ENCODE data around the gene C1QTNF9.
A peak's percentile ranks its signal among the peaks of the same experiment; 100 is the strongest.
"Not testable (repeated sequence)": the region's sequence is repeated elsewhere in the genome, so short reads cannot be mapped to it uniquely, and the experiment has no call there.

C1QTNF9 gene

DNA sequence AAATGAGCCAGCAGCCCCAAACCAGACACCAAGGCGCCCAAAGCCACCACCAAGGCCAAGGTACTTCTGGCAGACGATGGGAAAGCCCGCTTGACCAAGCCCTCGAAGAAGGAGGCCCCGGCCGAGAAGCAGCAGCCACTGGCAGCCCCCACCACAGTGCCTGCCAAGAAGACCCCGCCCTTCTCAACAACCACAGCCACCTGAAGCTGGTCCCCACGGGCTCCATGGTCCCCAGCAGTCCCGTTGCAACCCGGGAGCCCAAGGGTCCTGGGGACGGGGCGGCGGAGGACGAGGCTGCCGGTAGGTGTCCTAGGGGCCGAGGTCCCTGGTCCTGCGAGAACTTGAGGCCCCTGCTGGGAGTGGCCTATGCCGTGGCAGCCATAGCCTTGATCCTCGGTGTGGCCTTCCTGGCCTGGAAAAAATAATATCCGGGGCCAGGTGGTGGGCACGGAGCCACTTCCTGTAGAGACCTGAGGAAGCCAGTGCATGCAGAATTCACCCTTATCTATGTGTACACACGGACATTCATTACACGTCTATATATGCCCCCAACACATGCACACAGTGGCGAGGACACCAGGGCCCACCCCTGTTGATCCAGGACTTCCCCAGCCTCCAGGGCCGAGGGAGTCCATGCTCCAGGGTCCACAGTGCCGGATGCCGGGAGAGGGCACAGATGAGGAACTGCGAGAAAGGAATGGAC lies 13.8 kb downstream of the C1QTNF9 start:
- no peak for DNase-seq (ENCODE audit: low spot score)

DNA sequence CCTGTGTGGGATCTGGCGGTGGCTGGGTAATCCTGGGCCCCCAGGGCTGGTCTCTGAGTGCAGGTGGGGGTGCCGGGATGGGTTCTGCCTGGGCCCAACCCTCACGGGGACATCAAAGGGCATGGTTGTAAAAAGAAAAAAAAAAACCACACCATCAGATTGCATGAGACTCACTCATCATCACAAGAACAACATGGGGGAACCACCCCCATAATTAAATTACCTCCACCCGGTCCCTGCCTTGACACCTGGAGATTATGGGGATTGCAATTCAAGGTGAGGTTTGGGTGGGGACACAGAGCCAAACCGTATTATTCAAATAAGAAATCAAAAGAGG lies 14.3 kb downstream of the C1QTNF9 start:
- DNase-seq (ENCODE audit: low spot score) = no peak

DNA sequence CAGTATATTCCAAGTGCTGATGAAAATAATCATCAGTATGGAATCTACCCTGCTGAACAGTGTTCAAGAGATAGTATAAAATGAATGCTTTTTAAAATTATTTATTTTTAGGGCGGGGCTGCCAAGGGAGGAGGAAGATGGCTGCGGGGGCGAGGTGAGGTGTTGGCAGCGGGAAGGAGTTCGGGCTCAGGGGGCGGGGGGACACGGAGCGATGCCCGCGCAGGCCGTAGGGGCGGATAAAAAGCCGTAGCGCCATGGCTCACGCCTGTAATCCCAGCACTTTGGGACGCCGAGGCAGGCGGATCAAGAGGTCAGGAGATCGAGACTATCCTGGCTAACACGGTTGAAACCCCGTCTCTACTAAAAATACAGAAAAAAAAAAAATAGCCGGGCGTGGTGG lies 18.2 kb downstream of the C1QTNF9 start:
- DNase-seq (ENCODE audit: low spot score) = not testable (repeated sequence)

DNA sequence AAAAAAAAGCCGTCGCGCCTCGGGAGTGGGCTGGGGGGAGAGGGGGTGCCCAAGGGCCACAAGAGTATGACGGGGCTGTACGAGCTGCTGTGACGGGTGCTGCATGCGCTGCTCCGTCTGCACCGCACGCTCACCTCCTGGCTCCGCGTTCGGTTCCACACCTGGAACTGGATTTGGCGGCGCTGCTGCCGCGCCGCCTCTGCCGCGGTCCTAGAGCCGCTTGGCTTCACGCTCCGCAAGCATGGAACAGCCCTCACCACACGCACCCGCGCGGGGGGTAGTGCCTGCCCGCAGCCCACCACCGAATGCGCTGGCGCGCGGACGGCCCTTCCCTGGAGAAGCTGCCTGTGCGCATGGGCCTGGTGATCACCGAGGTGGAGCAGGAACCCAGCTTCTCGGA lies 18.8 kb downstream of the C1QTNF9 start:
- DNase-seq (ENCODE audit: low spot score) = no peak

DNA sequence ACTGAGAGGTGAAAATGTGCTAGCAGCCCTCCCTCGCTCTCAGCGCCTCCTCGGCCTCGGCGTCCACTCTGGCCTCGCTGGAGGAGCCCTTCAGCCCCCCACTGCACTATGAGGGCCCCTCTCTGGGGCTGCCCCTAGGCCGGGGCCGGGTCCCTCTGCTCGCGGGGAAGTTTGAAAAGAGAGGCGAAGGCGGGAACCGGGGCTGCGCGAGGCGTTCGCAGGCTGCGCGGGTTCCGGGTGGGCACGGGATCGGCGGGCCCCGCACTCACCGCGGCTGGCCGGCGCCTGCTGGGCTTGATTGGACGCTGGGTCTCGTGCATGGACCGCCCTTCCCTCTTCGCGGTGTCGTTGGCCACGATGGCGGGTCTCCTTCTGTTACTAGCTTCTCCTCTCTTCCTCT lies 29.3 kb downstream of the C1QTNF9 start:
- no peak for DNase-seq (ENCODE audit: low spot score)

DNA sequence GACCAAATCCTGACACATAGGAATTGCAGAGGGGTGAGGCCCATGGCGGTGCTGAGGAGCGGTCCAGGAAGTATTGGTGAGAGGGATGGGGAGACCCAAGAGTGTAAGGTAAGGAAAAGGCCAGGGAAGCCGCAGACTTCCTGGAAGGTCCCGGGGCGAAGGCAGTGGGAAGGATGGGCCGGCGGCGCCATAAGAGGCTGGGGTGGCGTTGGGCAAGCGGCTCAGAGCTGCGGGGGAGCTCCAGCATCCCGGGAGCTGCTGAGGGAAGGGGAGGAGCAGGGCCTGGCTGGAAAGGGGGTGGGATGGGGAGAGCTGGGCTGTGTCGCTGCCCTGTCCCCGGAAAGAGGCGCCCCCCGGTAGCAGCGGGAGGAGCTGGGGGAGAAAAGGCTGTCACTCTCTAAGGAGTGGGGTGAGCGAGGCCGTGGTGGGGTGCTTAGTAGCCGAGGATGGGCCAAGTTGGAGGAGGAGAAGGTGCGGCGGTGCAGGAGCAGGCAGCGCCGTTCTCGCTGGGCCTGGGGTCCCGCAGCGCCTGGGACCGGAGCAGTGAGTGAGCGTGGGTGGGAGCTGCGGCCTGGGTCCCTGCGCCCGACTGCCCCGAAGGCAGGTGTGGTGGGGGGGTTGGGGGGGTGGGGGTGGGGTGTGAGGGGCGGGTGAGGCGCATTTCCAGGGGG lies 30.7 kb downstream of the C1QTNF9 start:
- DNase-seq (ENCODE audit: low spot score) = no peak

DNA sequence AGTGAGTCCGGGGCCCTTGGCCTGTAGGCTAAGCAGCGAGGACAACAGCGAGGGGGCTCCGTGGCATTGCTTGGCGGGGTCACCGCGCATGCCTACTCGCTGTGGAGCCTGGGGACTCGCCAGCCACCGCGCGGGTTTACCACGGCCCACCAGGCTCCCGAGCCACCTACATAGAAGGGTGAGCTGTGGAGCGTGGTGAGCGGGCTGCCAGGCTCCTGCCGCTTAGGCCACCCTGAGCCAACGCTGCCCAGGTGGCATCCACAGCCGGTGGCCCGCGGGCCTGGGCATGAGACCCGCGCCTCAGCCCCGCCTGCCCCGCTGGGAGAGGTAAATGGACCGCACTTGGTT lies 31.2 kb downstream of the C1QTNF9 start:
- DNase-seq (ENCODE audit: low spot score) = no peak

DNA sequence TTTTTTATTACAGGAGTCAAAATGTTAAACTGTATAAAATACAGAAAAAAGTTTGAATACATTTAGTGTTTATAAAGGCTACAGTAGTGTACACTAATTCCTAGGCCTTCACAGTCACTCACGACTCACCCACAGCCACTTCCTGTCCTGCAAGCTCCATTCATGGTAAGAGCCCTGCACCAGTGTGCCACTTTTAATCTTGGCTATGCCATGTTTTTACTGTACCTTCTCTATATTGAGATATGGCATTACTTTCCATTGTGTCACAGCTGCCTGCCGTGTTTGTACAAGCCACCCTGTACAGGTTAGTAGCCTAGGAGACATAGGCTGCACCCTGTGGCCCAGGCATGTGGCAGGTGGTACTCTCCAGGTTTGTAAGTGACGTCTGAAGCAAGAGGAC lies 32.1 kb downstream of the C1QTNF9 start:
- no peak for DNase-seq (ENCODE audit: low spot score)

DNA sequence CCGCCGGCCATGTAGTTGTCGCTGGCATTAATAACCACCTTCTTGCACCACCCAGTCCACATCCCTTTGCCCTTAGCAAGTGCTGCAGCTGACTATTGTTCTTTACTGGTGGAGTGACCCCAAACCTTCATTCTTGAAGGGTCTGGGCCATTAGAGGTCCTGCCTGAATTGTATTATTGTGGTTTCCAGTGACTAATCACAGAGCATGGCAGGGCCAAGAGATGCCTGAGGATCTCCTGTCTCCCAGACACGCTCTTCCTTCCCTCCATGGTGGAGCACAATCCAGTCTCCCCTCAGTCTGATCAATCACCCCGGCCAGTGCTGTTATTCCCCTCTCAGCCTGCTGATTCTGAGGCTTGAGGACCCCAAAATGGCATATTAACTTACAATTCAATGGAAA lies 39.0 kb downstream of the C1QTNF9 start:
- no peak for DNase-seq (ENCODE audit: low spot score)

DNA sequence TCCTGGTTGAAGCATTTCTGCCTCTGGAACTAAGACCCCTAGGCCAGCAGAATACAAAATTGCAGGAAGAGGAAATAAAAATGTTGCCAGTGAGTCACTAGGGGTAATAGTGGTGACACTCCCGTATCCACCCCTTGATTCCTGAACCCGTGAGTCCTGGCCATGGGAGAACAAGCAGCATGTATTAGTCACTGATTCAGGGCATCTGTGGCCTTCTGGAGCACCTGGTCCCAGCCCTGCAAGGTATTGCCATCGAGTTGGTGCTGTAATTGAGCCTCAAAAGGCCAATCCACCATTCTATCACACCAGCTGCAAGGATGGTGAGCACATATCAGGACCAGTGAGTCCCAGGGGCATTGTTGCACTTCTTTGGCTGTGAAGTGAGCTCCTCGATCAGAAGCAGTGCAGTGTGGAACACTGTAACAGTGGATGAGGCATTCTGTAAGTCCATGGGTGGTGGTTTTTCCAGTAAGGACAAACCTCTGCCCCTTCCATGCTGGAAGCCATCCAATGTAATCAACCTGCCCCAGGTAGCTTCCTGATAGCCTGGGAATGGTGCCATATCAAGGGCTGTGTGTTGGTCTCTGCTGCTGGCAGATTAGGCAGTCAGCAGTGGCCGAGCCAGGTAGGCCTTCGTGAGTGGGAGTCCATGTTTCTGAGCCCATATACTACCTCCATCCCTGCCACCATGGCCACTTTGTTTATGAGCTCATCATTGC lies 39.6 kb downstream of the C1QTNF9 start:
- no peak for DNase-seq (ENCODE audit: low spot score)

DNA sequence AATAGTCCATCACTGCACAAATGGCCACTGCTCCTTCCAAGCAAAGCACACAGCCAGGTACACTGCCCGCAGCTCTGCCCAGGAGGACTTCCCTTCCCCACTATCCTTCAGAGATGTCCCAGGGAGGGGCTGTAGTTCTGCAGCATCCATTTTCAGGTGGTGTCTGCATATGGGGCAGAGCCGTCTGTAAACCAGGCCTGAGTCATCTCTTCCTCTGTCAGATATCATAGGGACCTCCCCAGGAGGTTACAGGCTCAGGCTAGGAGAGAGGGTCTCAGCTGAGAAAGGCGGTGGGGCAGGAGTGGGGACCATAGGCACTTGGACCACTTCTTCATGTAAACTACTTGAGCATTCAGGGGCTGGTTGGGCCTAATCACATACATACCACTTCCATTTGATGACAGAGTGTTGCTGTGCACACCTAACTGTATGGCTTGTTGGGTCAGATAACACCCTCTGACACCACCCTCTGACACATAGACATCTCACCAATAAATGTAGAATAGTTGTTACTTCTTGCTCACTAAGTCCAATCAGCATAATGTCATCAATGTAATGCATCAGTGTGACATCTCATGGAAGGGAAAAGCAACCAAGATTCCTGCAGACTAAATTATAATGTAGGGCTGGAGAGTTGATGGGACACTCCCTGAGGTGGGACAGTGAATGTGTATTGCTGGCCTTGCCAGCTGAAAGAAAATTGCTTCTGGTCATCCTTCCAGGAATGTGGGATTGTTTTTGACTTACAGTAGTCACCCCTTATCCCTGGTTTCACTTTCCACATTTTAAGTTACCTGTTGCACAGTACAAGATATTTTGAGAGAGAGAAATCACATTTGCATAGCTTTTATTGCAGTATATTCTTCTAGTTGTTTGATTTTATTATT lies 40.6 kb downstream of the C1QTNF9 start:
- not testable (repeated sequence) for DNase-seq (ENCODE audit: low spot score)

DNA sequence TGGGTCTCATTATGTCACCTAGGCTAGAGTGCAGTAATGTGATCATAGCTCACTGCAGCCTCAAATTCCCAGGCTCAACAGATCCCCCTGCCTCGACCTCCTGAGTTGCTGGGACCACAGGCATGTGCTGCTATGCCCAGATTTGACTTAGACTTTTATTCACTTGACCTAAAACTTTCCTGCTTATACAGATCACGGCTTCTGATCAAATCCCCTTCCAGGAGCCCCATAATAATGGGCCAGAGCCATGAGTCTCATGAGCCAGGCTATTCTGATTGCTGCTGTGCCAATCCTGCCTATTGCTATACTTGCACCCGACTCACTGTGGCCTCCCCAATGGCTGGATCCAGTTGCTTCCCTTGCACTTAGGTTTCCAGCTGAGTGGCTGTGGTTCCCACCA lies 42.0 kb downstream of the C1QTNF9 start:
- no peak for DNase-seq (ENCODE audit: low spot score)

DNA sequence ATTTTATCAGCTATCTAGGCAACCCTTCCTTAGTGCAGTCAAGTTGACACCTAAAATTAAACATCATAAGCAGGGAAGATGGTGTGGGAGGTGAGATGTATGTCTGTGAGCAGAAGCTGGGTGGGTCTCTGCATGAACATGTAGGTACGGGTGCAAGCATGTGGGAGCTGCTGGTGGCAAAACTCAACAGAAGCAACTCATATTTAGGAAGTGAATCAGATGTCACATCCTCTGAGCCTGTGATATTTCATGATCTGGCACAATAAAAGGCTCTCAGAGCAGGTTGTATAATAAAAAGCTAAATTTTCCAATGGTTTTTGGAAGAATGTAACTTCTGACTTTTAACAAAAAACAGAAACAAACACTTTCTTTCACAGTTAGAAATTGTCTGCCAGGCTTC lies 44.4 kb downstream of the C1QTNF9 start:
- no peak for DNase-seq (ENCODE audit: low spot score)

DNA sequence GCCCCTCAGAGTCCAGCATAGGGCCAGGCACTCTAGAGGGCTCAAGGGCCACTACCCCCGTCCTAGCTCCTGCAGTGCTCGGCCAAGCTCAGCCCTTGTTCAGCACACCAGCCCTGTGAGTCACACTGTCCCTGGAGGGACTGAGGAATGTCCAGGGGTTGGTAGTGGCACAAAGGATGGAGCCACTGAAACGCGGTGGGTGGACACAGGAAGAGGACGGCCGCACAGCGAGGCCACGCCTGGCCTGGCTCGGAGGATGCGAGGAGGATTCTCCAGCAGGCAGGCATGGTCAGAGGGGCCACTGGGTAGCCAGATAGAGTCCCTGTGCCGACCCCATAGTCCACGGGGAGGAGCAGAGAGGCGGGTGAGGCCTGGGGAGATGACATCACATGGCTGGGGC lies 45.7 kb downstream of the C1QTNF9 start:
- DNase-seq (ENCODE audit: low spot score) = peak; percentile 6

DNA sequence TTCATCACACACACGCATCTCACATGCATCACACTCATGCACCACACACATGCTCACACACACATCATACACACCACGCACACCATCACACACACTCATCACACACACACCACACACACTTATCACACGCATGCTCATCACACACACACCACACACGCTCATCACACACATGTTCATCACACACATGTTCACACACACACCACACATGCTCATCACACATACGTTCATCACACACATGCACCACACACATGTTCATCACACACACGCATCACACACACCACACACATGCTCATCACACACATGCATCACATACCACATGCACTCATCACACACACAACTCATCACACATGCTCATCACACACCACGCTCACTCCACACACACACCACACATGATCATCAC lies 46.9 kb downstream of the C1QTNF9 start:
- no peak for DNase-seq (ENCODE audit: low spot score)

DNA sequence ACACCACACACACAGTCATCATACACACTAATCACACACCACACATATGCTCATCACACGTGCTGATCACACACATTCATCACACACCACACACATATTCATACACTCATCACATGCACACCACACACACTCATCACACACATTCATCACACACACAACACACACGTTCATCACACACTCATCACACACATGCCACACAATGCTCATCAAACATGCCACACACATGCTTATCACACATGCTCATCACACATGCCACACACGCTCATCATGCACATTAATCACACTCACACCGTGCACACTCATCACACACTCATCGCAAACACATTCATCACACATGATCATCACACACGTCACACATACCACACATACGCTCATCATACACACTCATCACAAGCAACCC lies 47.5 kb downstream of the C1QTNF9 start:
- DNase-seq (ENCODE audit: low spot score) = no peak

DNA sequence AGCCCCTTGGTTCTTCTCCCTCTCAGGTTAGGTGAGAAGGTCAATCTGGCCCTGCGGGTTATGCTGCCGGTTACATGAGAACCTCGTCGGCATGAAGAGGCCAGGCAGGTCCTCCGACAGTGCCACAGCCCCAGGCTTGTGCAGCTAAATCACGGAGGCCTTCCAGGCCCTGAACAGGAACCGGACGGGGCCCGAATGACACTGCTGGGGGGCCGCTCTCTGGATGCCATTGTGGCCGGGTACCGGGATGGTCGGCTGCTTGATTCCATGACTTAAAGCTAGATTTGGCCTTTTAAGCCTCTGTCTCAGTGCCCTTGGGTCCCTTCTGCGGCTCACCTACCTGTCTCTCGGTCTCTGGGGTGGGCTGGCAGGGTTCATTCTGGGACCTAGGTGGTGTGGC lies 48.4 kb downstream of the C1QTNF9 start:
- DNase-seq (ENCODE audit: low spot score) = no peak

DNA sequence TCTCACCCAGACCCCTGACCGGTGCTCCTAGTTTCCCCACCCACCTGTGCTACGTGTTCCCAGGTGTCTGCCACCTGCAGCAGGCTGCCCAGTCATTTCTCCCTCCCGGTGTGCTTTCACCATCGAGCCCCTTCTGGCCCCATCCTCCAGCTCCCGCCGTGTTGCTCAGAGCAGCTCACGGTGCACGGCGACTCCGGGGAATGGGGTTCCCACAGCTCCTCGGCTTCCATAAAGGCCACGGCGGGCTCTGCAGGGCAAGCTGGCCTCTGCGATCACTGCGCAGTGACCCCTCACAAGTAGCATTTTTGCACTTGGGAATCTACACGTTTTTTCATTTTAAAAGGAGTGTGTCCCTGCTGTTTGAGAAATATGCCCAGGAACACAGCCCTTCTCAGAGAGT lies 49.5 kb downstream of the C1QTNF9 start:
- DNase-seq (ENCODE audit: low spot score) = not testable (repeated sequence)

DNA sequence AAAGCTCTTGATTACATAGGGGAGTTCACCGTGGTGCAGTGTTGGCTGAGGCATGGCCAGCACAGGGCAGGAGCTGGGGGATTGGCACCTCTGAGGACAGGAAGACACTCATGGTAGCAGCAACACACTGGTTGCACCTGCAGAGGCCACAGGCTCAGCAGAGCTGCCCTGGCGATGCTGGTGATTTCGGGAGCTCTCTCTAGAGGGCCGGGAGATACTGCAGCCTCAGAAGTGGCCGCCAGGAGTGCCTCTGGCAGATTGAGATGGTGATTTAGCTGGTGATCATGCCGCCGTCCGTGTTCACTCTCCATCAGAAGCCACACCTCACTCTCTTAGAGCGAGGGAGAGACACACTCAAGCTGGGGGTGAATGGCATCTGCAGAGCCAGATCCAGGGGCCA lies 49.9 kb downstream of the C1QTNF9 start:
- DNase-seq (ENCODE audit: low spot score) = not testable (repeated sequence)

DNA sequence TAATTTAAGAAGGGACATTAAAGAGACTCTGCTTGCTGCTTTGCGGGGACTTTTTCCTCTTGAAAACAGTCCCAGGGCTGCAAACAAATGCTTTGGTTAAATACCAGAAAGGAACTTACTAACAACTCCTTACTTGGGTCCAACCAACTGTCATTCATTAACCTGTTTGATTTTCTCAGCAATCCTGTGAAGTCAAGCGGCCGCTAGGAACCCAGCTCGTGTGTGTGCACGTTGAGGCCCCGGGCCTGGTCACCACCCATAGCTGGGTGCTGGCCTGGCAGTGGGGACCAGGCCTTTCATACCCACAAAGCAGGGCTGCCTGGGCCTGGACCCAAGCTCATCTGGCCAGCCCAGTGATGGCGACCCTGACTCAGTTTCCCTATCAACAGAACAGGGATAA lies 50.7 kb downstream of the C1QTNF9 start:
- DNase-seq (ENCODE audit: low spot score) = no peak

DNA sequence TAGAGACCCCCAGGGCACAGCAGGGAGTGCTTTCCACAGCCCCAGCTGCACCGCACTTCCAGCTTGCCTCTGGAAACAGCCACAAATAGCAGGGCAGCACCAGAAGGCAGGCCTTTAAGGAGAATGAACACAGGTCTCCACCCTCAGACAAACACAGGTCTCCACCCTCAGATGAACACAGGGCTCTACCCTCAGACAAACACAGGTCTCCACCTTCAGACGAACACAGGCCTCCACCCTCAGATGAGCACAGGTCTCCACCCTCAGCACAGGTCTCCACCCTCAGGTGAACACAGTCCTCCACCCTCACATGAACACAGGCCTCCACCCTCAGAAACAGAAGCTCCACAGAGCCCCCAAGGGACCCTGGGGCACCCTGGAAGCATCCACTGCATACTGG lies 51.7 kb downstream of the C1QTNF9 start:
- DNase-seq (ENCODE audit: low spot score) = no peak

DNA sequence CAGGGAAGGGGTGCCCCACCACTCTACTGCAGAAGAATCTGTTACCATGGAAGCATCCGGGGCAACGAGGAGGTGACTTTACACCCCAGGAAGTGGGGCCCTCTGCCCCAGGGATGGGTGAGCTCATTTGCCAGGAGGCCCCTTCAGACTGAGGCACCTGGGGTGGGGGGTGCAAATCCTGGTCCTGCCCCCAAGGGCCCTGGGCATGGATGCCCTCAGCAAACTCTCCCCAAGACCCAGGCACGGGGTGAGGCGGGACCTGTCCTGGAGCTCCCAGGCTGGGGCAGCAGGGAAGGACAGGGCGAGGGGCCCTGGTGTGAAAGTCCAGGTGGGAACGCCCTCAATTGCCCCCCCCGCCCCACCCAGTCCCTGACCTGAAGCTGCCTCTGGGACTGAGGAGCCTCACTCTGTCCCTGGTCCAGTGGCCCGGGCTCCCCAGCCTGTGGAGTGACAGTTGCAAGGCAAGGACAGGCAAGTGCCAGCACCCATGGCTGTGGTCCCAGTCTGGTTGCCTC lies 52.5 kb downstream of the C1QTNF9 start:
- no peak for DNase-seq (ENCODE audit: low spot score)
